Activated CD4-positive, alpha-beta T cell treated with anti-CD3 and anti-CD28 coated beads, Interleukin-2, amount 50 U/mL, for 1 hour (primary cell): ENCODE results near the gene TRAF3IP1.
"Not testable (repeated sequence)": the region's sequence is repeated elsewhere in the genome, so short reads cannot be mapped to it uniquely, and the experiment has no call there.

Experiments used
- DNase-seq: peaks from one replicate; pipeline ENCODE4 v3.0.0-alpha.2; 2020

TRAF3IP1 gene

DNA sequence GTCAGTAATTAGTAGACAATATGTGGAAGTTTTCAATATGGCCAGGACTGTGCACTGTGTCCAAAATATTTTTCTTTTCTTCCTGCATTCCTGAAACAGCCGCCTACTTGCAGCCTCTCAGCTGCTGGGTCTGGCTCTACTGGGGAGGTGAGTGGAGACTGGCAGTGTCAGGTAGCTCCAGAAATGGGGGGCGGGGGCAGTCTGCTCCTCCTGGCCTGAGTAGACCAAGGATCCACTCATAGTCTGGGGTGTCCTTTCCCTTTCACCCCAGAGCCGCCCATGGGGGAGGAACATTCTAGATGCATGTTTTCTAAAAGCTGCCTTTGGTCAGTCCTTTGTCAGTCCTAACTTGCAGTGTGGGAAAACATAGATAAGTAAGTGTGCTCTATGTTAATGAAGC, 23.7 kb downstream of the TRAF3IP1 start:
- DNase-seq: no peak

DNA sequence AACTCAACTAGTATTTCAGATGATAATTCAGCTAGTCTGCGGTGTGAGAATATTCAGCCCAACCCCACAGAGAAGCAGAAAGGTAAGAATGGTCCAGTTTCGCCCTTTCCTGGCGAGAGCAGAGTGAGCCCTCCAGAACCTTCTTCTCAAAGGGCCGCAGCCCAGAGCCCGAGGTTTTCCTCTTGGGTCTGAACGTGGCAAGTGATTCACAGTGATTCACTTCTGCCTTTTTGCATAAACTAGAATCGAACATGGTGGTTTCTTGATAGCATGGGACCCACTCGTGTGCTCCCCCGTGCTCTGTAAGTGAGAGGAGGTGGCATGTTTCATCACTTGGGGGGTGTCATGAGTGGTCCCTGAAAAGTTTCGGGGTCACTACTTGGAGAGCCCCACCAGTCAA, 24.2 kb downstream of the TRAF3IP1 start:
- DNase-seq: no peak

DNA sequence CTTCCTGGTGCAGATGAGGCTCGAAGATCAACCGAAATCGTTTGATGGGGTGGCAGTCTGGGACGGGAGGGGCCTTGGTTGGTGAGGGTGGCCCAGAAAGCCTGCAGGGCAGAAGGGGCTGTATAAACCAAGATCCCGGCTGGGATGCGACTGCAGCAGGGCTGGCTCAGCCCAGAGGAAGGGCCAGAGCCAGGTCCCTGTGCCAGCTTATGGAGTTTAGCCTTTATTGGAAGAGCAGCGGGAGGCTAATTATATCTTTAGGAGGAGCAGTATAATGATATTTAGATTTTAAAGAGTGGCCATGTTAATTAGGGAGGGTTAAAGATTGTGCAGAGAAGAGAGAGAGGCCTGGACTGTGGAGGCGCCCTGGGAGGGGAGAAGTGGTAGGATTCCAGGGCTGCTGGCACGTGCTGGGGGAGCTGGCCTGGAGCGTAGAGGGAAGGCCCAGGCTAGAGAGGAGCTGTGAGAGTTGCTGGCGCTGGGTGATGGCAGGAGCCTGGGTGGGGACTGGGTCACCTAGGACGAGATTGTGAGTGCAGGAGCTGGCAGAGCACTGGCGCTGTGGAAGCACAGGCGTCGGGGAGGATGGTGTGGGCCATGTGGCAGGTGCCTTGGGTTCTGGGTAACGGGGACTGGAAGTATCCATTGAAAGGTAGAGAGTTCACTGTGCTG, 25.1 kb downstream of the TRAF3IP1 start:
- no peak for DNase-seq

DNA sequence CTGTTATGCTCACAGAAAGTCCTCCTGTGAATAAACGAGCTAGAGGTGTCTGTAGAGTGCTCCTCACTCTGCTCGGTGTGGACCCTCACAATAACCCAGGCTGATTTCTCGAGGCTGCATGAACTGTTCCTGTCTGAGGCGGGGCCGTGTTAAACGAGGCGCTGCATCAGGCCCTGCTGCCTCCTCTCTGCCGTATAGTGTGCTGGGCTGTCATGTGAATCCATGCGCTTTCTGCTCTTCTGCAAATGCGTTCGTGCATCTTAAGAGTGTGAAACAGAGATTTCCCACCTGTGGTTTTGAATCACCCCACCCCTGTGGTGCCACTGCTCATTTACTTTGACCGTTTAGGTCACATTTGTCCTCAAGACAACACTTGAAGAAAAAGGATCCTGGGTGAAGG, 26.2 kb downstream of the TRAF3IP1 start:
- no peak for DNase-seq

DNA sequence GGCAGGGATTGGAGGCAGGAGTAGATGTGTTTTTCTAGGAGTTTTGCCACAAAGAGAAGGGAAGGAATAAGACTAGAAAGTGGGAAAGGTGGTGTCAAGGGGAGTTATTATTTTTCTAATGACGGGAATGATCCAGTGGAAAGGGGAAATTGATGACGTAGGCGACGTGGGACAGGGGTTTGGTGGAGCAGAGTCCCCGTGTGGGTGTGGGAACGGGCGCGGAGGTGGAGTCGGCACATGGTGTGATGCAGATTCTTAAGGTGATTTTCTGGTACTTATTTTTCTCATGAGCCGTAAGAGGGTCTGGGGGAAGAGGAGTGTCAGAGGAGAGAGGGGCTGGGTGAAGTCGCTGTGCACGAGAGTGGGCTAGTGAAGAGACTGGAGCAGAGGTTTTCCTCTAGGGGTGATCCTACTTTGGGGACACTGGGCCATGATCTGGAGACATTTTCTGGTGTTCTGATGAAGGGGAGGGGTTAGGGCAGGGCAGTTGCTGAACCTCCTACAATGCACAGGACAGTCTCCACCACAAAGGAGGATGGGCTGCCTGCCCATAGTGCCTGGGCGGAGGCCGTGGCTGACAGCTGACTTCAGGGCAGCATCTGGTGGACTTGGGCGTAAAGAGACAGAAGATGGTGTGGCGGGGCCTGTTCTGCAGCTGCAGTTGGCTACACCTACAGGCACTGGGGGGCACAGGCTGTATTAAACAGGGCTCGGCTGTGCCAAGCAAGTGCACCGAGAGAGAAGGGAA, 30.0 kb downstream of the TRAF3IP1 start:
- no peak for DNase-seq

DNA sequence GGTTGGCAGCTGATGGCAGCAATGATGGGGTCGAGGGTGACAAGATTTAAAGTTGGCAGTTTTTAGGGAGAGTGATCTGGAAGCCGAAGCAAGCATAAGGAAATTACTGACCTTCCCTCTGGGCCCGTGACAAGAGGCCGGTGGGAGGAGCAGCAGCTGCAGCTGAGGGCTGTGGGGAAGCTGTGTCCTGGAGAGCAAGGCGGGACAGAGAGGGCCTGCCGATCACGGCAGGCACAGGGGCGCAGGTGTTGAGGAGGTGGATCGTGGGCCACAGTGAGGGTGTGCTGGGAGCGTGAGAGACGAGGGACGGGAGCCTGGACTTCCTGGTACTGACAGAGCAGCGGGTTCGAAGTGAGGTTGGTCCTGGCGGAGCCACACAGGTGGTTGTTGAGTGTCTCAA, 31.0 kb downstream of the TRAF3IP1 start:
- DNase-seq: no peak

DNA sequence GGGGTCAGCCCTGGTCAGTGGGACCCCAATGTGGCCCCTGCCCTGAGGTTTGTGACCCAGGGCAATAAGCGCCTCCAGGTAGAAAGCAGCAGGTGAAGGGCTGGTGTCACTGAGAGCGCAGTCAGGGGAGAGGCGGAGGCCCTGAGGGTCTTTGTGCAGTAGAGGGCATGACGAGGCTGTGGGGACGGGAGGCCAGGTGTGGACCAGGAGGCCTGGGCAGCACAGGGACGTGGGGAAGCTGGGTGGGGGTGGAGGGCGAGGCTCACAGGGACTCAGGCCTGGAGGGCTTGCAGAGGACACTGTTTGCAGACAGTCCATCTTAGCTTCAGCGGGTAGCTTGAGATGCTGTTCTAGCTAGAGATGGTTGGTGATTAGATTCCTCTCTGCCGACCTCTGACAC, 32.0 kb downstream of the TRAF3IP1 start:
- no peak for DNase-seq

DNA sequence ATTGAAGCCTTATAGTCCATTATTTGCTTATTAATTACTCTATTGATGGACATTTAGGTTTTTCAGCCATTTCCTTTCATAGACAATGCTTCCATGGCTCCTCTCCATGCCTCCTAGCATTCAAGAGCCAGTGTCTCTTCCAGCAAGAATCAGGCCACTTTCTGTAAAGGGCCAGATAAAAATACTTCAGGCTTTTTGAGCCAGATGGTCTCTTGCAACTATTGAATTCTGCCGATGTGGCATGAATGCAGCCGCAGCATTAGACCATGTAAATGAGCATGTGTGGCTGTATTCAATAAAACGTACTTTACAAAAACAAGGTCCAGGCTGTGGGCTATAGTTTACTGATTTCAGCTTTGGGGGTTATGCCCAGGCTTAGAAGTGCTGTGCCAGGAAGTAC, 38.5 kb downstream of the TRAF3IP1 start:
- no peak for DNase-seq

DNA sequence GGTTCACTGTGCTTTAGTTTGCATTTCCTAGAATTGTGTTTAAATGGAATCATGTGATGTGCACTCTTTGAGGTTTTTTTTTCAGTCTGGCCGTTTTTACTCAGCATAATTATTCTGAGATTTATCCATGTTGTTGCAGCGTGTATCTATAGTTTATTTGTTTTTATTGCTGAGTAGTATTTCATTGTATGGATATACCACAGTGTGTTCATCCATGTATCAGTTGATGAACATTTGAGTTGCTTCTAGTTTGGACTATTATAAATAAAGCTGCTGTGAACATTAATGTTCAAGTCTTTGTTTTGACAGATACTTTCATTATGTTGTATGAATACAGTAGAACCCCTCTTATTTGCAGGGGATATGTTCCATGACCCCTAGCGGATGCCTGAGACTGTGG, 39.1 kb downstream of the TRAF3IP1 start:
- no peak for DNase-seq

DNA sequence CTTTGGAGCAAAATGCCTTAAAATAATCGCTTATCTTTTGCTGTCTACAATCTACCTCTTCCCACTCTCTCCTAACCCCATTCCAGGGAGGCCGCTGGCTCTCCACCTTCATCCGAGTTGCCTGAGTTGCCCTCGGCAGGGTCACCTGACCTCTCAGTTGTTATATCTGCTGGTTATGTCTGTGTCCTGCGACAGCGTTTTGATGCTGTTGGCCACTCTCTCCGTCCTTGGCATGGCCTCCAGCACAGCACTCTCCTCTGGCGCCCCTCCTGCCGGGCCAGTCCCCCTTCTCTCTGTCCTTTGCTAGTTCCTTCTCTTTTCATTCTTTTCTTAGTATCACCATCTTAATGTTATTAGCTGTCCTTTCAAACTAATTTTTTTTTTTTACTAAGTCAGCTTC, 41.6 kb downstream of the TRAF3IP1 start:
- DNase-seq: no peak

DNA sequence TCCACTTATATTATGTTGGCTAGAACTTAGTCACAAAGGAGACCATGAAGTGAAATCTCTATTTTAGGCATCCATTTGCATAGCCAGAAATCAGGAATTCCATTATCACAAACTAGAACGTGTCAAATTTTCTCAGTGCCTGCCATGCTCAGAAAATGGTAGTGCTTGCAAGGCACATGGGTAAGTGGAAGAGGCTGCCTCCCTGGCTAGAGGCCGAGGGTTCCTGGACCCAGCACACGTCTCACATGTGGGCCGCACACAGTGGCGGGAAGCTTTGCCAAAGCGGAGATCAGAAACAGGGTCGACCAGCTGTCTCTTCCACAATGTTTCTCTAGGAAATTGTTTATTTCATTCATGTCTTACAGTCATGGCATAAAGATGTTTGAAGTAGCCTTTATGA, 42.3 kb downstream of the TRAF3IP1 start:
- no peak for DNase-seq

DNA sequence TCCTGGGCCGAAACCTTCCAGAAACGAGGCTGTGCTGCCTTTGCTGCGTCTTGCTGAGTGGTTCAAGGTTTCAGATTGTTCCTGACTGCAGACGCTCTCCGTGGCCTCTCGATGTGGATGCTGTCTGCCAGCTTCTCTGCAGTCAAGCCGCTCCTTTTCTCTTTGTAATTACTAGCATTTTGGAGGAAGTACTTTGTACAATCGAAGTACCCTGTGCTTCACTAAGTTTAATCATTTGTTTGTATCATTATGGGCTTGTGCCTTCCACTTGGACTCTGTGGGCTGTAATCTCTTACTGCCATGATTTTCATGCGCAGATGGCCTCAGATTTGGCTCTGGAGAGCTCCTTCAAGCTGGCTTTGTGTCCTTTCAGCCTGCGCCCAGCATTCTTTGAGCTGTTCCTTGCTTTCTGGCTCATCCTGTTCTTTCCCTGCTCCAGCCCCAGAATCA, 49.3 kb downstream of the TRAF3IP1 start:
- DNase-seq: no peak

DNA sequence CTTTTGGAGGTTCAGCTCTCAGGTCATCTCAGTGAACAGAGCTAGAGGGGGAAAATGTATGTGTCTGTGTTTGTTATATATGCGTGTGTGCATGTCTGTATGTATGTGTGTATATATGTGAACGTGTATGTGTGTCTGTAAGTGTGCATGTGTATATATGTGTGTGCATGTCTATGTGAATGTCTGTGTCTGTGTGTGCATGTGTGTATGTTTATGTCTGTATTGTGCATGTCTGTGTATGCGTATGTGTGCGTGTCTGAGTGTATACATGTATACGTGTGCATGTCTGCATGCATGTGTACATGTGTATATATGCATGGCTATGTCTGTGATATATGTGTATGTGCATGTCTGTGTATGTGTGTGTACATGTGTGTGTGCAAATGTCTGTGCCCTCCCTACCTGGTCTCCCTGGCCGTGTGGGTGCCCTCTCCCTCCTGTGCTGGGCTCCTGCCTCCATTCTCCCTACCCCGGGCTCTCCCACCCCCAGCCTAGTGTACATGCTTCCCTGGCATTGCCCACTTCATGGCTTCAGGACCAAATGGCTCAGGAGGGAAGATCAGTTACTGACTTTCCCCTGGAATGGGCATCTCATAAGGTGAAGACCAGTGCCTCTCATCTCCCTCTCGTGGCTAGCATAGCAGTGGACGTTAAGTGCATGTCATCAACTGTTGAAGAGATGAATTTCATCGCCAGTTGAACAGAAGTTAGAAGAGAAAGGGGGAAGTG, 49.9 kb downstream of the TRAF3IP1 start:
- DNase-seq: no peak

DNA sequence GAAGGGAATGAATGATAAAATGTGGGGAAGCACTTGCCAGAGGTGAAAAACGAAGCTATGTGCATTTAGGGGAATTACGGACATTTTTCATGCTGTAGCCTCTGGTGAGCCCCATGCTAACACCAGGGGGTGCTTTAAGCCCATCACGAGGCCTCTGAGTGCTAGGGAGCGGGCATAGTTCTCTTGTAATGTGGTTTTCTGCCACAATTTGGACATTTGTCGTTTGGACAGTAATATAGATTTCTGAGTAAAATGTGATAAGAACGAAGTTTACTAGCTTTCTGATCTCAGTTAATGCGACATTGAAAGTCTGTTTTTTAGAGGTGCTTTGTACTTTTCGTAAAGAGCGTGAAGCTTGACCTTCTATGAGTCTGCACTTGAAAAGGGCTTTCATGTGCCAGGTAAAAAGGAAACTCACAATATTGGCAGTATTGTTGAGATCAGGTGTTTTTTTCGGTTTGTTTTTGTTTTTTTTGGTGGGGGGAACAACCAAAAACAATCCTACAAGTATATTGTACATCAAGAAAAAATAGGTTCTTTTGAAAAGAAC, 50.6 kb downstream of the TRAF3IP1 start:
- DNase-seq: peak; percentile 34

DNA sequence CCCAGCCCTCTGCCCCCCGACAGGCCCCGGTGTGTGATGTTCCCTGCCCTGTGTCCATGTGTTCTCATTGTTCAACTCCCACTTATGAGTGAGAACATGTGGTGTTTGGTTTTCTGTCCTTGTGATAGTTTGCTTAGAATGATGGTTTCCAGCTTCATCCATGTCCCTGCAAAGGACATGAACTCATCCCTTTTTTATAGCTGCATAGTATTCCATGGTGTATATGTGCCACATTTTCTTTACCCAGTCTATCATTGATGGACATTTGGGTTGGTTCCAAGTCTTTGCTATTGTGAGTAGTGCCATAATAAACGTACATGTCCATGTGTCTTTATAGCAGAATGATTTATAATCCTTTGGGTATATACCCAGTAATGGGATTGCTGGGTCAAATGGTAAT, 52.0 kb downstream of the TRAF3IP1 start:
- DNase-seq: not testable (repeated sequence)

DNA sequence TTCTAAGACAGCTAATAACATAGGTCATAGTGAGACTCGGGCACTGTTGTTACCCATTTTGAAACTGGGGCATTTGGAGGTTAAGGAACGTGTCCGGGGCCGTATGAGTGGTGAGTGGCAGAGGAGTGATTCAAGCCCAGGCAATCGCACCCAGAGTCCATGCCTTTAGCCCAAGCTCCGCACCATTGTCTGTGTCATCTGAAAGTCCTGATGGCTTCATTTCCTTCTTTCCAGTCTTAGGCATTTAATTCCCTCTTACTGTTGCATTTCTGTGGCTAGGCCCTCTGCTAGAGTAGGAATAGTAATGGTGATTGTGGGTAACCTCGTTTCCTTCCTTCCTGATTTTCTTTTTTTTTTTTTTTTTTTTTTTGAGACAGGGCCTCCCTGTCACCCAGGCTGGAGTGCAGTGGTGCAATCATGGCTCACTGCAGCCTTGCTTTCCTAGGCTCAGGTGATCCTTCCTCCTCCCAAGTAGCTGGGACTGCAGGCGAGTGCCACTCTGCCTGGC, 56.6 kb downstream of the TRAF3IP1 start:
- DNase-seq: no peak

DNA sequence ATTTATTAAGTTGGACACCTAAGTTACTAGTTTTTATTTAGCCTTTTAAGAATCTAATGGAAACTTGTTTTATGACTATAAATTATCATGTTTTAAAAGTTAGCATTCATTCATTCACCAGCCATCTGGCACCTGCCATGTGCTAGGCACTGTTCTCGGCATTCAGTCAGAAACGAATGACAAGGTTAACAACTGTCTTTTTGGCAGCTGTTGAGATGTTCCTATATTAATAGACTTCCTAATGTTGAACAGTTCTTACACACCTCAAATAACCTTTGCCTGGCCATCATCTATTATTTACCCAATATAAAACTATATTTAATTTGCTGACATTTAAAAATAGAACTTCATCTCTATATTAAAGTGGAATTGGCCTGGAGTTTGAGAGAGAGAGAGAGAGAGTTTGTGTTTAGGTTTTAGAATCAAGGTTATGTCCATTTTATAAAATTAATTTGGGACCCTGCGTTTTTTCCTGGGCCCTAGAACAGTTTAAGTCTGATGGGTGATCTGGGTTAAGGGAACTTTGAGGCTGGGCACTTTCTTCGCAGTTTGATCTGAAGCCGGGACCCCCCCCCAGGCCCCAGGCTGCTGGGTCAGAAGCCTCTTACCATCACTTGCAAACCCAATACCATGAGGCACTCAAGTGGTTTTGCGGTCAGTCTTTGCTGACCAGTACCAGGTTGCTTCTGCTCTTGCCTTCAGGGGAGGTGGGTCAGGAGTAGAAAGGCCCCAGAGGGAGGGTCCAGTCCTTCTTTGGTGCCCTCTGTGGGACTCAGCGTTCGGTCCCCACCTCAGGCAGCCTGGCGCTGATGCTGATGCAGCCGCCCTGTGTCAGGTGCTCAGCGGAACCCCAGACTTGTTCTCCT, 58.1 kb downstream of the TRAF3IP1 start:
- DNase-seq: no peak

DNA sequence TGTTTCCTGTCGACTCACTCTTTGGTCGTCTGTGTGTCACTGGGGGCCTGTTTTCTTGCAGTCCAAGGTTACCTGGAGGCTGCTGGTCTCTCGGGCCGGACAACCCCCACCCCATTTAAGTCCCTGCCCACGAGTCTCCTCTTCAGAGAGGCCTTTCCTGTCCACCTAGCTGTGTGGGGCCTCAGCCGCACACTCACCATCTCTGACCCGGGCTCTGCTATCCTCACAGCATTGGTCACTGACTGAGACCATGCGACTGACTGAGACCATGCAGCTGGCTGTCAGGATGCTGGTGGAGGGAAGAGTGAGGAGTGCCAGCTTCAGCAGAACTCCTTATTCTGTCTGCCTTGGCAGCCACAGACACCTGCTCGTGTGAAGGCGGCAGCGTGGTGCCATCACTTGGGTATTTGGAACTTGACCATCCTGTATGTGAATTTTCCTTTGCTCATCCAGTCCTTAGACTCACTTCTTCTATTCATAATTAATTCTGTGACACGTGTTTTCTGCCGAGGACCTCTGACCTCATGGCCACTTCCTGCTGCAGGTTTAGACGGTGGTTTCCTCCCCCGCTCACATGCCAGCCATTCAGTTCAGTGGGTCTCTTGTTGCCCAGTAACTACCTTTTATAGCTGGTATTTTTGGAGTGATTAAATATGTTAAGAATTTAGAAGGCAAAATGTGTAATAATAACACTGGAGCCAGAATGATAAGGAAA, 58.9 kb downstream of the TRAF3IP1 start:
- no peak for DNase-seq

DNA sequence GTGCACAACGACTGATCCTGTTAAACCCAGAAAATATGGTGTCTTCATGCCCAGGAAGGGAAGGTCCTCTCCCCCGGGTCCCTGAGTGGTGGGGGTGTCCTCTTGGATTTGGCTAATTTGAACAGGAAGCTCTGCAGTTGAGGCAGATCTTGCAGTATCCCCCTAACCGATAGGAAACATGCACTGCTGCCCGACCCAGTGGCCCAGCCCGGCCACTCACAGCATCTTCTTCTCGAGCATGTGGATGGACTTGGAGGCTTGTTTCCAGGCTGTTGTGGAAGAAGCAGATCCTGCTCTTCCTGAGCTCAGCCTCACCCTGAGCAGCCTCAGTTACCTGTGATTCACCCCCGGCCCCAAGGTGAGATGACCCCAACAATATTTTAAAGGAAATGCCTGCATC, 60.0 kb downstream of the TRAF3IP1 start:
- no peak for DNase-seq

DNA sequence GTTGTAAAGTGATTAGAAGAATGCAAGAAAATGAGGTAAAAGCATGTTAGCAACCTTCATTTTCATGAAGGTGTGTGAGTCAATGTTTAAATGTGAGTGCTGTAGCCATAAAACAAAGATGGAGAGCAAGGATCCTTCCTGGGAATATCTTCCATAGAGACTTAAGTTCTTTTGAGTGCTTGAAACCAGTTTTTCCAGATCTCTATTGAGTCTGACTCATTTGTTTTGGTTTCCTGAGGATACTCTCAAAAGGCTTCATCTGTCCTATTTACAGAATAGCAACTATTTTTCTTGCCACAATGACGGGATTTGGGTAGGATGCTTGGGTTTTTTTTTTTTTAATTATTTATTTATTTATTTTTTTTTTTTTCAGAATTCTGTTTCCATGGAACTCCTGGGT, 60.5 kb downstream of the TRAF3IP1 start:
- DNase-seq: no peak

DNA sequence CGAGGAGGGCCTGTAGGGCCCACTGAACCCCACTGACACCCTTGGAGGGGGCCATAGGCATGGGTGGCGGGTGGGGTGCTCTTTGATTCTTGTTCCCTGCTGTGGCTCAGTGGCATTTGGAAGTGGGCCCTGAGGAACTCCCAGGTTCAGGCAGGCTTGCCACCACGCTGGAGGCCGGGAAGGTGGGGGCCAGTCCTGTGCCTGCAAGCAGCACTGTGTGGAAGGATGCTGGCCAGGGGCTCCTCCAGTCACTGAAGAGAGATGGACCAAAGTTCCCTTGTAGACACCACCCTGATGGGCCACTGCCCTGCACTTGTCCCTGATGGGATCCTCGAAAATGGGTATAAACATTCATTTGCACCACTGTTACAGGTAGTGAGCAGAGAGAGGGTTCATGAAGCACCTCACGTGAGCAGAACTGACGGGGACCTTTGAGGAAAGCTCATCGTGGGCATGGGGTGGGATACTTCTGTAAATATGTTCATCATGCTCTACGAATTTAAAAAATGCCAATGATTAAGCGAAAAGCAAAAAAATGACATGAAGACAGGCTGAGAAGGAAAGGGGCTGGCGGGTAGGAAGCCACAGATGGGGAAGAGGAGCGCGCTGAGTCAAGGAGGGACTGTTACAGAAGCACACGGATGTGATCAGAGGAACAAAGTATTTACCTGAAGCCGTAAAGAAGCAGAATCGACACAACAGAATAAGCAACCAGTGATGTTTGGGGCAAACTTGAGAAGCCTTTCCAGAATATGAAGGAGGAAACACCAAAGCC, 61.2 kb downstream of the TRAF3IP1 start:
- no peak for DNase-seq
